K562 (cell line): ENCODE data around the gene MBOAT7. TPM values are rescaled to one million over a fixed set of nuclear protein-coding genes. Genes with fewer than 3 reads are reported as not detected.

Source experiments
- ATAC-seq: fragments of 200-7000 bp; cut with Tn5 transposase; 3 replicates; pipeline ENCODE4 v1.9.1; 2020; ENCODE audit warnings: moderate library complexity
- BruUV-seq: library from RNA; stranded (reverse); fragments of 400-500 nt; replicated peaks from 2 replicates; lab custom pipeline; 2021; lab: Mats Ljungman, UMichigan
- CTCF ChIA-PET: fragments of 300-600 bp; formaldehyde crosslinking; extraction: SDS; loops from one replicate; lab custom pipeline; 2021; ENCODE audit warnings: low intra/inter-chr PET ratio; lab: Yijun Ruan, JAX
- POLR2A ChIA-PET: fragments of 300-600, 350-650 bp; sonication (Branson Sonifier 250); formaldehyde crosslinking; extraction: SDS; loops from one replicate; lab custom pipeline; 2021; ENCODE audit warnings: antibody characterized with exemption, inconsistent platforms; lab: Yijun Ruan, JAX
- DNase-seq, 4 experiments: peaks; one replicate each; pipeline versions ENCODE4 v3.0.0 to v3.0.0-alpha.2; 2011 to 2018; ENCODE audit warnings: low spot score in 3 of 4, mixed read lengths in 3 of 4; ENCODE audit errors: extremely low read depth in 1 of 4
- FAIRE-seq: peaks from 2 replicates; lab custom pipeline; 2011; peaks lifted over from hg19 to GRCh38; lab: Jason Lieb, UNC
- H2AFZ ChIP-seq: 2 replicates; pipeline ENCODE4 v1.6.0; 2011; ENCODE audit warnings: low read depth, low read length, control low read depth, inconsistent platforms
- H3K27ac ChIP-seq: fragments of 200-600 bp; 3 replicates; pipeline ENCODE4 v1.8.0; 2011; ENCODE audit warnings: low read depth, mild to moderate bottlenecking, control low read depth, inconsistent platforms, low read length, moderate library complexity, mixed read lengths; ENCODE audit errors: extremely low read depth
- H3K27me3 ChIP-seq, 2 experiments: fragments of 300-600 bp in 1 of 2; 2 replicates in 1 of 2; 3 replicates in 1 of 2; pipeline versions ENCODE4 v1.6.0 to v1.8.0; 2011; ENCODE audit warnings: inconsistent platforms in 2 of 2, low read length in 2 of 2, mild to moderate bottlenecking in 1 of 2, mixed read lengths in 1 of 2, moderate library complexity in 1 of 2; ENCODE audit not compliant: control insufficient read depth in 2 of 2, insufficient read depth in 2 of 2
- H3K36me3 ChIP-seq: fragments of 300-600 bp; 3 replicates; pipeline ENCODE4 v1.8.0; 2011; ENCODE audit warnings: mild to moderate bottlenecking, low read length, inconsistent platforms; ENCODE audit not compliant: control insufficient read depth, insufficient read depth
- H3K4me1 ChIP-seq, 2 experiments: fragments of 200-600 bp in 1 of 2; replicated peaks in 1 of 2; 2 replicates in 1 of 2; 3 replicates in 1 of 2; pipeline versions ENCODE4 v1.5.1 to v1.8.0; 2011; ENCODE audit warnings: inconsistent platforms in 2 of 2, low read length in 2 of 2, mild to moderate bottlenecking in 1 of 2, mixed read lengths in 1 of 2, moderate library complexity in 1 of 2; ENCODE audit not compliant: control insufficient read depth in 2 of 2, insufficient read depth in 2 of 2
- H3K4me2 ChIP-seq: 2 replicates; pipeline ENCODE4 v1.6.1; 2011; ENCODE audit warnings: low read length, control low read depth, inconsistent platforms, mixed read lengths; ENCODE audit not compliant: insufficient read depth
- H3K4me3 ChIP-seq: fragments of 200-600 bp; sonication (generic), shearing (Covaris generic); 2 replicates; pipeline ENCODE4 v1.5.1; 2016; ENCODE audit warnings: control low read depth, inconsistent platforms
- H3K79me2 ChIP-seq: fragments of 200-600 bp; 3 replicates; pipeline ENCODE4 v1.8.0; 2011; ENCODE audit warnings: low read length, inconsistent platforms; ENCODE audit not compliant: control insufficient read depth, insufficient read depth
- H3K9ac ChIP-seq, 2 experiments: 2 replicates each; pipeline versions ENCODE4 v1.6.0 to v1.6.1; 2011; ENCODE audit warnings: low read depth in 2 of 2, low read length in 2 of 2, control low read depth in 1 of 2, inconsistent platforms in 1 of 2, mild to moderate bottlenecking in 1 of 2, mixed read lengths in 1 of 2; ENCODE audit not compliant: insufficient read depth in 1 of 2
- H3K9me1 ChIP-seq: one replicate; pipeline ENCODE4 v1.6.0; 2011; ENCODE audit warnings: inconsistent platforms, mild to moderate bottlenecking, low read length, moderate library complexity; ENCODE audit not compliant: control insufficient read depth, insufficient read depth
- H3K9me3 ChIP-seq: replicated peaks from 2 replicates; pipeline ENCODE4 v1.5.1; 2011; ENCODE audit warnings: low read depth, low read length, inconsistent platforms; ENCODE audit not compliant: control insufficient read depth, insufficient read depth
- H4K20me1 ChIP-seq: replicated peaks from 2 replicates; pipeline ENCODE4 v1.6.1; 2011; ENCODE audit warnings: low read length, inconsistent platforms, mixed read lengths; ENCODE audit not compliant: control insufficient read depth, insufficient read depth
- ATF4 ChIP-seq: fragments of 450-650 bp; formaldehyde crosslinking; IDR thresholded peaks from 2 replicates; pipeline ENCODE4 v1.4.0; 2022; ENCODE audit warnings: mild to moderate bottlenecking, moderate library complexity
- BRD9 ChIP-seq: fragments of 450-650 bp; IDR thresholded peaks from 2 replicates; pipeline ENCODE4 v1.6.1; 2018; ENCODE audit warnings: low read depth; ENCODE audit not compliant: partially characterized antibody
- CCNT2 ChIP-seq: IDR thresholded peaks from 2 replicates; pipeline ENCODE4 v1.6.1; 2011; ENCODE audit warnings: borderline replicate concordance, low read depth, mild to moderate bottlenecking, moderate library complexity, mixed read lengths, low read length; ENCODE audit not compliant: insufficient read length; ENCODE audit errors: extremely low read depth
- CXXC5 ChIP-seq: fragments of 250-450 bp; sonication (Bioruptor Pico); IDR thresholded peaks from 2 replicates; pipeline ENCODE4 v1.8.0; 2022; ENCODE audit warnings: inconsistent platforms, mild to moderate bottlenecking, moderate library complexity
- FOXP1 ChIP-seq: sonication (generic); formaldehyde crosslinking; IDR thresholded peaks from 2 replicates; pipeline ENCODE4 v1.8.0; 2022; ENCODE audit warnings: mild to moderate bottlenecking, missing genetic modification reagents
- JUN ChIP-seq, 2 experiments: sonication (generic) in 1 of 2; formaldehyde crosslinking in 1 of 2; IDR thresholded peaks; 2 replicates each; pipeline versions ENCODE4 v1.6.1 to v1.8.0; 2012 to 2022; ENCODE audit warnings: borderline replicate concordance in 2 of 2, mild to moderate bottlenecking in 2 of 2, improper control_type of control experiment in 1 of 2, low read depth in 1 of 2, low read length in 1 of 2, missing genetic modification reagents in 1 of 2
- NCOA1 ChIP-seq: fragments of 450-650 bp; IDR thresholded peaks from 2 replicates; pipeline ENCODE4 v1.6.1; 2016; ENCODE audit warnings: low read depth
- NR2C2 ChIP-seq, 2 experiments: fragments of 200-800 bp in 1 of 2; sonication (Bioruptor generic) in 1 of 2; sonication (generic) in 1 of 2; formaldehyde crosslinking in 1 of 2; IDR thresholded peaks; 2 replicates each; pipeline versions ENCODE4 v1.6.1 to v1.8.0; 2016 to 2022; ENCODE audit warnings: mild to moderate bottlenecking in 1 of 2, missing compliant biosample characterization in 1 of 2, missing genetic modification characterization in 1 of 2, missing genetic modification reagents in 1 of 2
- PRPF4 ChIP-seq: fragments of 200-400 bp; formaldehyde crosslinking; IDR thresholded peaks from one replicate; pipeline ENCODE4 v1.6.1; 2017; ENCODE audit warnings: low read length, low read depth, mild to moderate bottlenecking; ENCODE audit not compliant: insufficient read depth, poor library complexity, severe bottlenecking
- SMAD4 ChIP-seq: fragments of 250-450 bp; sonication (Bioruptor Pico); conservative IDR thresholded peaks from 2 replicates; pipeline ENCODE4 v1.8.0; 2021; ENCODE audit warnings: inconsistent platforms, mild to moderate bottlenecking, moderate library complexity
- ZC3H8 ChIP-seq: fragments of 450-650 bp; IDR thresholded peaks from 2 replicates; pipeline ENCODE4 v1.6.1; 2017
- ZNF77 ChIP-seq: fragments of 250-450 bp; sonication (Bioruptor Pico); IDR thresholded peaks from 2 replicates; pipeline ENCODE4 v1.5.0; 2020
- ZNF785 ChIP-seq: fragments of 250-450 bp; sonication (Bioruptor Pico); IDR thresholded peaks from 2 replicates; pipeline ENCODE4 v1.4.0; 2020; ENCODE audit warnings: mild to moderate bottlenecking
- WGBS: fragments of 100-300 bp; shearing (Covaris generic); methylation state at CpG from one replicate; pipeline ENCODE4 v1.1.6; 2016; ENCODE audit warnings: low coverage, mixed read lengths; ENCODE audit not compliant: insufficient coverage; ENCODE audit errors: missing lambda C conversion rate; 5-methylcytosine and 5-hydroxymethylcytosine counted together
- in situ Hi-C: fragments of 300-500 bp; cut with MboI; formaldehyde crosslinking; loops from 4 replicates; pipeline ENCODE4 v1.15.0; 2018; ENCODE audit warnings: inconsistent platforms, mixed read lengths
- intact Hi-C: fragments of 100-400 bp; cut with micrococcal nuclease; formaldehyde crosslinking; loops from 2 replicates; pipeline ENCODE4 v1.14.2; 2022
- polyA plus RNA-seq, 8 experiments: library from polyadenylated mRNA; depleted of rRNA in 4 of 8; stranded (reverse) in 5 of 8; unstranded in 3 of 8; fragments of >200 nt; fragmentation: Nextera tagmentation in 2 of 8; fragmentation: Illumina TruSeq in 1 of 8; extraction: Ambion mirVana in 2 of 8; extraction: Trizol in 1 of 8; gene quantifications; 2 replicates each; pipeline versions ENCODE4 v1.2.1 to v1.2.3, GENCODE V29; 2011 to 2014; ENCODE audit warnings: inconsistent platforms in 1 of 8, missing spikeins in 1 of 8
- total RNA-seq, 7 experiments: library from RNA; depleted of rRNA in 6 of 7; stranded (reverse); fragments of >200 nt in 6 of 7; fragmentation: Illumina TruSeq in 2 of 7; extraction: Trizol in 2 of 7; gene quantifications; 2 replicates each; pipeline versions ENCODE4 v1.2.1 to v1.2.3, GENCODE V29; 2011 to 2021; ENCODE audit warnings: low replicate concordance in 1 of 7
- TF ChIP-seq, protein P1 (sequence below): fragments of 250-450 bp; sonication (Bioruptor Pico); IDR thresholded peaks from 2 replicates; pipeline ENCODE4 v1.5.0; 2021
- TF ChIP-seq, protein P2 (sequence below), 2 experiments: fragments of 450-650 bp in 1 of 2; sonication (generic) in 1 of 2; formaldehyde crosslinking in 1 of 2; IDR thresholded peaks in 1 of 2; conservative IDR thresholded peaks in 1 of 2; 2 replicates each; pipeline versions ENCODE4 v1.6.1 to v1.8.1; 2016 to 2023; ENCODE audit warnings: mild to moderate bottlenecking in 2 of 2, moderate library complexity in 2 of 2, inconsistent platforms in 1 of 2, missing genetic modification reagents in 1 of 2

The MBOAT7 gene
- total and polyA plus RNA-seq, 9 of the 15 experiments (the other 6 are each of a cell fraction or from before 2014, with no cell fraction given), result 1.4 to 153 (median 56.1) TPM

DNA sequence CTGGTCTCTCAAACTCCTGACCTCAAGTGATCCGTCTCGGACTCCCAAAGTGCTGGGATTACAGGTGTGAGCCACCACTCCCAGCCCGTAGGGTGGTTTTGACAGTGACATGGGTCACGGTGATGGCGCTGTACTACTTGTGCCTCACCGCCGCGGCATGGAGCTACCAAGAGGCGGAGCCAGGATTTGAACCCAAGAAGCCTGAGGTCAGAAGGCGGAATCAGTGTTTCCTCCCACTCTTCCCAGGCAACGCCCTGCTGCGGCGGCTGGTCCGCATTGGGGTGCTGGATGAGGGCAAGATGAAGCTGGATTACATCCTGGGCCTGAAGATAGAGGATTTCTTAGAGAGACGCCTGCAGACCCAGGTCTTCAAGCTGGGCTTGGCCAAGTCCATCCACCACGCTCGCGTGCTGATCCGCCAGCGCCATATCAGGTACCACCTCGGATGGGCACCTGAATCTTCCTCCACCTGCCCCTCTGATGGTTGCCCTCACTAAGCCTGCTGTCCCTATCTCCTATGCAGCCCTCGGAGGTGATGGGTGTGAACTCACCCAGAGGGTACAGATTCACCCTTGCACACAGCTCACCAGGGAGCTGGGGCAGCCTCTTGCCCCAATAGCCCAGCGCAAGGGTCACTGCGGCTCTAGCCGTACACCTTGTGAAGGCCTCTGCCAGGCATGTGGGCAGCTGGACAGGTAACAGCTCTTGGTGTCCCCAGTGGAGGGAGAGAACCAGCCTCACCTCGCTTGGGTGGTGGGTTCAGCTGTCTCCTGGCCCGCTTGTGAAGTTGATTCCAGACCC, 16.9 kb upstream of the MBOAT7 start:
- no TSS peak for BruUV-seq
- intact Hi-C loops (no loop called here), in situ Hi-C loops (no loop called here)
- peaks cover 23% of the 10 kb centered on the region for H3K9me1 ChIP-seq
- no peak overlapping the region for H2AFZ ChIP-seq
- FAIRE-seq, result no peak
- peak overlapping the region; percentile 90 to 98 for H3K9ac ChIP-seq
- peak in 3 of 4 experiments; percentile 45 to 65 (median 47) for DNase-seq
- H4K20me1 ChIP-seq, result peaks cover 92% of the 10 kb centered on the region
- ATAC-seq, result no peak
- H3K4me3 ChIP-seq, result peak overlapping the region; percentile 68; the same call in 1 of the 2 replicates
- H3K36me3 ChIP-seq, result peaks cover 84% of the 10 kb centered on the region
- no peaks in the 10 kb centered on the region for H3K27me3 ChIP-seq
- H3K27ac ChIP-seq, result peak overlapping the region; percentile 89; the same call in 2 of the 3 replicates
- H3K9me3 ChIP-seq, result no peaks in the 10 kb centered on the region
- ChIA-PET POLR2A (interaction anchor here (0.6 to 2.9 kb wide), 6 partner anchors 14 to 1105 kb away, joined by 3 to 17 read pairs (median 4); partner anchors contain the start of genes MBOAT7, TMC4 and TSEN34), CTCF (no interaction called here)
- H3K4me1 ChIP-seq, result peaks cover 58 to 80% of the 10 kb centered on the region in 2 experiments
- peak overlapping the region; percentile 89 for H3K4me2 ChIP-seq
- H3K79me2 ChIP-seq, result peaks cover 88% of the 10 kb centered on the region
- WGBS, result 52% methylated on average over 20 of the region's 27 CpGs
- TF ChIP-seq NCOA1 (no peak), SMAD4 (CRISPR knock-in tag) (no peak), JUN (IDR thresholded peaks at IDR 0.05; ENCODE audit: borderline replicate concordance, low read depth, low read length) (no peak), JUN (CRISPR knock-in tag; IDR thresholded peaks at IDR 0.05; ENCODE audit: borderline replicate concordance) (no peak), BRD9 (no peak), FOXP1 (no peak), ATF4 (no peak), ZNF785 (CRISPR knock-in tag) (no peak), PRPF4 (no peak), ZC3H8 (no peak), NR2C2 (CRISPR knock-in tag; IDR thresholded peaks at IDR 0.05) (no peak), NR2C2 (tag; IDR thresholded peaks at IDR 0.05) (peak; percentile 19; the same call in 1 of the 2 replicates), ZNF77 (CRISPR knock-in tag) (no peak), CXXC5 (0 out of 2 replicates have a peak, but pooled peaks have one; percentile 7), CCNT2 (no peak)
- TF ChIP-seq, protein P1, sequence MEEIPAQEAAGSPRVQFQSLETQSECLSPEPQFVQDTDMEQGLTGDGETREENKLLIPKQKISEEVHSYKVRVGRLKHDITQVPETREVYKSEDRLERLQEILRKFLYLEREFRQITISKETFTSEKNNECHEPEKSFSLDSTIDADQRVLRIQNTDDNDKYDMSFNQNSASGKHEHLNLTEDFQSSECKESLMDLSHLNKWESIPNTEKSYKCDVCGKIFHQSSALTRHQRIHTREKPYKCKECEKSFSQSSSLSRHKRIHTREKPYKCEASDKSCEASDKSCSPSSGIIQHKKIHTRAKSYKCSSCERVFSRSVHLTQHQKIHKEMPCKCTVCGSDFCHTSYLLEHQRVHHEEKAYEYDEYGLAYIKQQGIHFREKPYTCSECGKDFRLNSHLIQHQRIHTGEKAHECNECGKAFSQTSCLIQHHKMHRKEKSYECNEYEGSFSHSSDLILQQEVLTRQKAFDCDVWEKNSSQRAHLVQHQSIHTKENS (CRISPR knock-in tag), result no peak
- TF ChIP-seq, protein P2, sequence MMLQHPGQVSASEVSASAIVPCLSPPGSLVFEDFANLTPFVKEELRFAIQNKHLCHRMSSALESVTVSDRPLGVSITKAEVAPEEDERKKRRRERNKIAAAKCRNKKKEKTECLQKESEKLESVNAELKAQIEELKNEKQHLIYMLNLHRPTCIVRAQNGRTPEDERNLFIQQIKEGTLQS (IDR thresholded peaks at IDR 0.05), result no peak
- TF ChIP-seq, protein P2 (CRISPR knock-in tag; conservative IDR thresholded peaks at IDR 0.05), result no peak
